B cell (primary cell): Measurements from ENCODE around the gene CIITA. TPM values are rescaled to one million over a fixed set of nuclear protein-coding genes. Genes with fewer than 3 reads are reported as not detected.
A peak's percentile ranks its signal among the peaks of the same experiment; 100 is the strongest.

ENCODE experiments used
- ATAC-seq: fragments of 200-7000 bp; cut with Tn5 transposase; one replicate; pipeline ENCODE4 v1.10.0; 2021; ENCODE audit warnings: low read depth, mild to moderate bottlenecking, moderate number of reproducible peaks, moderate library complexity
- CTCF ChIA-PET: fragments of 350-600 bp; sonication (Branson Sonifier 250); formaldehyde crosslinking; loops from one replicate; lab custom pipeline; 2021; ENCODE audit warnings: antibody characterized with exemption, inconsistent platforms; lab: Charles Lee
- POLR2A ChIA-PET: fragments of 350-600 bp; sonication (Branson Sonifier 250); formaldehyde crosslinking; loops from one replicate; lab custom pipeline; 2021; ENCODE audit warnings: antibody characterized with exemption; lab: Charles Lee
- DNase-seq: peaks from one replicate; pipeline ENCODE4 v3.0.0; 2013
- H2AFZ ChIP-seq: 2 replicates; pipeline ENCODE4 v1.6.1; 2012; ENCODE audit warnings: mild to moderate bottlenecking, low read depth, low read length; ENCODE audit not compliant: insufficient read depth, poor library complexity, severe bottlenecking
- H3K27ac ChIP-seq, 2 donors: 1 replicate in 1 of 2; 2 replicates in 1 of 2; pipeline ENCODE4 v1.5.1; 2012 to 2013; ENCODE audit warnings: low read length in 2 of 2, mild to moderate bottlenecking in 2 of 2, moderate library complexity in 1 of 2
- H3K27me3 ChIP-seq, 4 experiments: fragments of 200-600 bp in 1 of 4; sonication (generic) in 1 of 4; replicated peaks in 1 of 4; 1 replicate in 2 of 4; 2 replicates in 2 of 4; pipeline versions ENCODE4 v1.6.1 to v1.7.0; 2013 to 2016; ENCODE audit warnings: low read length in 3 of 4, mild to moderate bottlenecking in 2 of 4, mixed read lengths in 1 of 4, moderate library complexity in 1 of 4; ENCODE audit not compliant: insufficient read depth in 4 of 4, control insufficient read depth in 3 of 4; ENCODE audit errors: control extremely low read depth in 1 of 4
- H3K36me3 ChIP-seq, 2 experiments: replicated peaks in 1 of 2; 1 replicate in 1 of 2; 2 replicates in 1 of 2; pipeline versions ENCODE4 v1.6.1 to v1.7.1; 2013; ENCODE audit warnings: low read length in 1 of 2; ENCODE audit not compliant: insufficient read depth in 2 of 2, control insufficient read depth in 1 of 2; ENCODE audit errors: control extremely low read depth in 1 of 2, extremely low read depth in 1 of 2
- H3K4me1 ChIP-seq, 2 donors: fragments of 200-600 bp in 1 of 2; sonication (generic) in 1 of 2; 1 replicate in 1 of 2; 2 replicates in 1 of 2; pipeline versions ENCODE4 v1.5.1 to v1.6.1; 2013 to 2017; ENCODE audit warnings: low read length in 2 of 2; ENCODE audit not compliant: control insufficient read depth in 2 of 2, insufficient read depth in 2 of 2
- H3K4me2 ChIP-seq: replicated peaks from 2 replicates; pipeline ENCODE3; 2012; ENCODE audit warnings: mild to moderate bottlenecking, low read depth, low read length; ENCODE audit not compliant: poor library complexity, severe bottlenecking
- H3K4me3 ChIP-seq, 5 experiments: fragments of 200-600 bp in 1 of 5; sonication (generic) in 1 of 5; 1 replicate in 3 of 5; 2 replicates in 2 of 5; pipeline versions ENCODE4 v1.5.1 to v1.7.0; 2011 to 2016; ENCODE audit warnings: low read length in 4 of 5, mild to moderate bottlenecking in 4 of 5, low read depth in 2 of 5, control low read depth in 1 of 5, moderate library complexity in 1 of 5; ENCODE audit not compliant: insufficient read depth in 1 of 5; ENCODE audit errors: control extremely low read depth in 1 of 5, extremely low read depth in 1 of 5
- H3K79me2 ChIP-seq: fragments of 200-600 bp; sonication (generic); one replicate; pipeline ENCODE4 v1.6.0; 2016; ENCODE audit warnings: low read length; ENCODE audit not compliant: control insufficient read depth, insufficient read depth
- H3K9ac ChIP-seq: fragments of 200-600 bp; sonication (generic); 2 replicates; pipeline ENCODE4 v1.6.1; 2017; ENCODE audit warnings: mild to moderate bottlenecking, low read length, moderate library complexity
- H3K9me3 ChIP-seq, 3 donors: one replicate each; pipeline versions ENCODE4 v1.6.1 to v1.7.1; 2013; ENCODE audit warnings: low read length in 2 of 3; ENCODE audit not compliant: control insufficient read depth in 2 of 3, insufficient read depth in 1 of 3; ENCODE audit errors: control extremely low read depth in 1 of 3
- H4K20me1 ChIP-seq: 2 replicates; pipeline ENCODE4 v1.6.0; 2012; ENCODE audit warnings: mild to moderate bottlenecking, low read length; ENCODE audit not compliant: insufficient read depth, control insufficient read depth, poor library complexity, severe bottlenecking
- H3K27ac Mint-ChIP-seq: one replicate; pipeline ENCODE4 v1.8.0; 2021; ENCODE audit warnings: mixed read lengths
- H3K27me3 Mint-ChIP-seq: one replicate; pipeline ENCODE4 v1.8.0; 2021; ENCODE audit warnings: mixed read lengths
- H3K4me1 Mint-ChIP-seq: one replicate; pipeline ENCODE4 v1.8.0; 2021; ENCODE audit warnings: mixed read lengths
- H3K4me3 Mint-ChIP-seq: one replicate; pipeline ENCODE4 v1.8.0; 2021; ENCODE audit warnings: mixed read lengths
- H3K9me3 Mint-ChIP-seq: one replicate; pipeline ENCODE4 v1.8.0; 2022; ENCODE audit warnings: mixed read lengths; ENCODE audit not compliant: insufficient read depth
- EZH2 ChIP-seq: IDR thresholded peaks from 2 replicates; pipeline ENCODE4 v1.6.1; 2012; ENCODE audit warnings: borderline replicate concordance, low read depth, mild to moderate bottlenecking, moderate library complexity, low read length; ENCODE audit not compliant: insufficient read depth, poor library complexity, severe bottlenecking
- WGBS: methylation state at CpG from one replicate; pipeline ENCODE4 v1.1.5; 2013; ENCODE audit warnings: missing lambda C conversion rate; ENCODE audit not compliant: insufficient coverage; 5-methylcytosine and 5-hydroxymethylcytosine counted together
- intact Hi-C: fragments of 100-400 bp; cut with micrococcal nuclease; formaldehyde crosslinking; loops from one replicate; pipeline ENCODE4 v1.10.0; 2022
- polyA plus RNA-seq: library from polyadenylated mRNA; depleted of rRNA; stranded (reverse); fragments of >200 nt; gene quantifications from 2 replicates; pipeline ENCODE4 v1.2.3, GENCODE V29; 2012
- total RNA-seq, 2 donors: library from RNA; stranded (reverse); fragments of 120-200 nt in 1 of 2; gene quantifications; 1 replicate in 1 of 2; 2 replicates in 1 of 2; pipeline versions ENCODE4 v1.2.3 to v1.2.4, GENCODE V29; 2013 to 2022
- TF ChIP-seq, protein P1 (sequence below): fragments of 200-600 bp; IDR thresholded peaks from one replicate; pipeline ENCODE4 v1.8.0; 2022; ENCODE audit warnings: antibody characterized with exemption, mild to moderate bottlenecking

CIITA gene
- total and polyA plus RNA-seq, 2 donors (not counting 1 experiment from before 2014, with no cell fraction given), result 632 to 719 TPM

DNA sequence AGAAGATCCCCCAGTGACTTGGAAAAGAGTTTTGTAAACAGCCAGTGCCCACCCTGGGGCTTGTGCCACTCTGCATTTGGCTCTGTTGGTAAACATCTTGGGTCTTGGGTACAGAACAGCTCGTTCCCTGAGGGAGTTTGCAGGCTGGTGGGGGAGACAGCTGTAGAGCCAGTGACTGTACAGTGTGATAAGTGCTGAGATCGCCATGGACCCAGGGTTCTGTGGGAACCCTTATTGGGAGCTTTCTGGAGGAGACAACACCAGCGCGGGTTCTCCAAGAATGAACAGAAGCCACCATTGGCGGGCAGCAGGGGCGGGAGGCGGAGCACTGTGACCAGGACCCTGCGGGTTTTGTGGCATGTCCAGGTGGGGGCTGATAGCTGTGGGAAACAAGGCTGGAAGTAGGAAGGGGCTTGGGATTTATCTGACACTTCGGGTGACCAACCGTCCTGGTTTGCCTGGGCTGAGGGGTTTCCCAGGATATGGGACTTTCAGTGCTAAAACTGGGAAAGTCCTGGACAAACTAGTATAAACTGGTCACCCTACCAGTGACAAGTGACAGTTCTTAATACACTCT, 70.3 kb downstream of the CIITA start:
- Mint-ChIP-seq H3K4me3 (peak overlapping the region; percentile 35), H3K27ac (peak overlapping the region; percentile 70), H3K9me3 (no peaks in the 10 kb centered on the region), H3K4me1 (peaks cover 81% of the 10 kb centered on the region), H3K27me3 (no peaks in the 10 kb centered on the region)
- peaks cover 81% of the 10 kb centered on the region for H3K79me2 ChIP-seq
- no peaks in the 10 kb centered on the region for H3K9me3 ChIP-seq
- peaks cover 0 to 5% of the 10 kb centered on the region in 2 experiments for H3K36me3 ChIP-seq
- H3K4me2 ChIP-seq, result no peak overlapping the region
- no peak overlapping the region for H3K27ac ChIP-seq
- CTCF ChIA-PET, result interaction anchor here (1.3 to 3.9 kb wide), 3 partner anchors 9 to 21 kb away, joined by 3 to 21 read pairs (median 4); no protein-coding TSS in a partner anchor
- DNase-seq (peak; percentile 25), ATAC-seq (no peak)
- no peaks in the 10 kb centered on the region for H3K27me3 ChIP-seq
- TF ChIP-seq EZH2, result no peak
- TF ChIP-seq, protein P1, sequence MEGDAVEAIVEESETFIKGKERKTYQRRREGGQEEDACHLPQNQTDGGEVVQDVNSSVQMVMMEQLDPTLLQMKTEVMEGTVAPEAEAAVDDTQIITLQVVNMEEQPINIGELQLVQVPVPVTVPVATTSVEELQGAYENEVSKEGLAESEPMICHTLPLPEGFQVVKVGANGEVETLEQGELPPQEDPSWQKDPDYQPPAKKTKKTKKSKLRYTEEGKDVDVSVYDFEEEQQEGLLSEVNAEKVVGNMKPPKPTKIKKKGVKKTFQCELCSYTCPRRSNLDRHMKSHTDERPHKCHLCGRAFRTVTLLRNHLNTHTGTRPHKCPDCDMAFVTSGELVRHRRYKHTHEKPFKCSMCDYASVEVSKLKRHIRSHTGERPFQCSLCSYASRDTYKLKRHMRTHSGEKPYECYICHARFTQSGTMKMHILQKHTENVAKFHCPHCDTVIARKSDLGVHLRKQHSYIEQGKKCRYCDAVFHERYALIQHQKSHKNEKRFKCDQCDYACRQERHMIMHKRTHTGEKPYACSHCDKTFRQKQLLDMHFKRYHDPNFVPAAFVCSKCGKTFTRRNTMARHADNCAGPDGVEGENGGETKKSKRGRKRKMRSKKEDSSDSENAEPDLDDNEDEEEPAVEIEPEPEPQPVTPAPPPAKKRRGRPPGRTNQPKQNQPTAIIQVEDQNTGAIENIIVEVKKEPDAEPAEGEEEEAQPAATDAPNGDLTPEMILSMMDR, result no peak
- POLR2A ChIA-PET, result interaction anchor here (0.6 to 0.7 kb wide), 2 partner anchors 10 to 267 kb away, joined by 3 read pairs; no protein-coding TSS in a partner anchor
- H3K4me3 ChIP-seq, result no peak overlapping the region
- no peak overlapping the region for H2AFZ ChIP-seq
- no peak overlapping the region for H3K9ac ChIP-seq
- intact Hi-C loops, result no loop called here
- H4K20me1 ChIP-seq, result peaks cover 47% of the 10 kb centered on the region
- 94% methylated on average over 9 of the region's 10 CpGs for WGBS
- H3K4me1 ChIP-seq, result peaks cover 61 to 71% of the 10 kb centered on the region in 2 donors

DNA sequence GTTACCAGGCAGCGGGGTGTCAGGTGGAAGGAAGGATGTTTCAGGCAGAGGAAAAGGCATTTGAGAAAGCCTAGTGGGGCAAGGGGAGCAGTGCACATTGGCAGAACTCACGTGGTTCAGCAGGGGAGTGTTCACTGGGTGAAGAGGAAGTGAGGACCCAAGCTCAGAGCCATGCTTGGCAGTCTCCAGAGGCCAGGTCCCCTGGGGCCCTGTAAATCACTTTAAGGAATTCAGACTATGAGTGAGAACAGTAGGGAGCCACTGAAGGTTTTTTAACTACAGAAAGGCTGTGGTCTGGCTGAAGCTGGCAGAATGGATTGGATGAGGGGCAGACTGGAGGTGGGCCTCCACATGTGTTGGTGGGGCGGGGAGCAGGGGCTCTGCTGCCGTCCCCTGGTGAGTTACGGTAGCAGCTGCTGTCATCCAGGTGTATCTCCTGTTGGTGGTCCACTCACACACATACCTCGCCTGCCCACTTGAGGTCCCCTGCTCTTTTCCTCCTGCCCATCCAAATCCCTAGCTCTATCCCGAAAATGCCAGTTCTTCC, 72.5 kb downstream of the CIITA start:
- no peaks in the 10 kb centered on the region for H3K9me3 Mint-ChIP-seq
- ATAC-seq (peak; percentile 91), DNase-seq (peak; percentile 91)
- intact Hi-C loops, result loop anchor here (1.0 to 2.0 kb wide), 2 partner anchors 15 to 73 kb away; partner anchors contain the start of gene CIITA
- Histone ChIP-seq H3K4me1 (peaks cover 53 to 63% of the 10 kb centered on the region in 2 donors), H3K27ac (peak overlapping the region; percentile 67 to 78), H4K20me1 (peaks cover 53% of the 10 kb centered on the region), H3K9me3 (no peaks in the 10 kb centered on the region), H3K4me2 (peak overlapping the region; percentile 76), H3K9ac (peak overlapping the region; percentile 44), H2AFZ (no peak overlapping the region), H3K36me3 (peaks cover 0 to 5% of the 10 kb centered on the region in 2 experiments), H3K27me3 (no peaks in the 10 kb centered on the region), H3K79me2 (peaks cover 94% of the 10 kb centered on the region), H3K4me3 (peak overlapping the region in 2 of 5 experiments; percentile 8 to 14)
- peak overlapping the region; percentile 80 for H3K4me3 Mint-ChIP-seq
- H3K4me1 Mint-ChIP-seq, result peaks cover 75% of the 10 kb centered on the region
- TF ChIP-seq, protein P1, result peak; percentile 59
- no peak for TF ChIP-seq EZH2
- H3K27ac Mint-ChIP-seq, result peak overlapping the region; percentile 96
- ChIA-PET POLR2A (interaction anchor here (0.7 to 1.4 kb wide), 7 partner anchors 8 to 306 kb away, joined by 3 to 6 read pairs (median 4); partner anchors contain the start of gene SOCS1), CTCF (interaction anchor here (0.7 to 7.6 kb wide), 16 partner anchors 9 to 583 kb away, joined by 3 to 142 read pairs (median 5); partner anchors contain the start of gene SOCS1)
- WGBS, result 20% methylated on average over 5 of the region's 7 CpGs
- H3K27me3 Mint-ChIP-seq, result no peaks in the 10 kb centered on the region
